Spinal cord (tissue), 10 donors: ENCODE data around the gene EPHA5. TPM values are rescaled to one million over a fixed set of nuclear protein-coding genes. Genes with fewer than 3 reads are reported as not detected.

Experiments
- DNase-seq, 6 donors: peaks; one replicate each; pipeline versions ENCODE4 v3.0.0 to v3.0.0-alpha.2; 2013 to 2015; ENCODE audit warnings: low spot score in 6 of 6, low read depth in 4 of 6
- H3K27ac ChIP-seq: one replicate; pipeline ENCODE4 v1.5.1; 2013; ENCODE audit warnings: low read depth, low read length, control low read depth
- H3K27me3 ChIP-seq: one replicate; pipeline ENCODE4 v1.6.1; 2013; ENCODE audit warnings: low read length; ENCODE audit not compliant: control insufficient read depth, insufficient read depth
- H3K36me3 ChIP-seq: one replicate; pipeline ENCODE4 v1.6.1; 2013; ENCODE audit warnings: low read length; ENCODE audit not compliant: control insufficient read depth, insufficient read depth
- H3K4me1 ChIP-seq: one replicate; pipeline ENCODE4 v1.6.1; 2013; ENCODE audit warnings: low read length; ENCODE audit not compliant: control insufficient read depth, insufficient read depth
- H3K4me3 ChIP-seq: one replicate; pipeline ENCODE4 v1.5.1; 2013; ENCODE audit warnings: low read depth, low read length, control low read depth
- H3K9me3 ChIP-seq: one replicate; pipeline ENCODE4 v1.6.1; 2013; ENCODE audit warnings: low read length; ENCODE audit not compliant: control insufficient read depth, insufficient read depth
- WGBS: methylation state at CpG from one replicate; pipeline ENCODE4 v1.1.5; 2013; ENCODE audit warnings: missing lambda C conversion rate; ENCODE audit not compliant: insufficient coverage; 5-methylcytosine and 5-hydroxymethylcytosine counted together
- long read RNA-seq, 4 donors: transcript quantifications; one replicate each; lab custom pipeline, GENCODE V29; 2026
- polyA plus RNA-seq, 2 donors: library from polyadenylated mRNA; unstranded; fragments of 120-200 nt; gene quantifications; one replicate each; pipeline ENCODE4 v1.2.1, GENCODE V29; 2013; ENCODE audit not compliant: insufficient read length in 2 of 2
- total RNA-seq, 2 donors: library from RNA; depleted of rRNA in 1 of 2; stranded (reverse); fragments of 120-200 nt in 1 of 2; fragments of >200 nt in 1 of 2; gene quantifications; one replicate each; pipeline versions ENCODE4 v1.2.3 to v1.2.4, GENCODE V29; 2013 to 2014
- donor health status: healthy.

The EPHA5 gene
- total RNA-seq (10 to 100 TPM; 14.1 to 35.4 TPM), polyA plus RNA-seq (10 to 100 TPM; 15.7 to 27.5 TPM)
- long read RNA-seq, donor 1, full-length matches to known transcripts: 1 of 1 reads
- long read RNA-seq, donor 1, partial matches to known transcripts: 0 of 1 reads
- long read RNA-seq, donor 1, other reads (novel, unspliced or antisense): 0 of 1 reads
- long read RNA-seq, donor 2: 0 reads
- long read RNA-seq, donor 3, partial matches to known transcripts: 16 of 21 reads
- long read RNA-seq, donor 3, other reads (novel, unspliced or antisense): 5 of 21 reads
- long read RNA-seq, donor 4: 0 reads

- Histone ChIP-seq H3K27me3 (peaks cover 26% of the 10 kb centered on the region), H3K36me3 (no peaks in the 10 kb centered on the region), H3K27ac (peak within 1 kb of the TSS; percentile 88), H3K4me1 (peaks cover 24% of the 10 kb centered on the region), H3K9me3 (no peaks in the 10 kb centered on the region), H3K4me3 (peak within 1 kb of the TSS; percentile 82)
- WGBS: 0% methylated on average over 37 of the region's 51 CpGs
- DNase-seq: peak; percentile 69 to 97 (median 84)
Measured at GRCh38 chr4:65670331-65671031, at the start of gene EPHA5. EPHA5 (minus strand) TSS chr4:65670489; CDS start chr4:65669742, 747 bp downstream.

- Histone ChIP-seq H3K4me1 (no peaks in the 10 kb centered on the region), H3K9me3 (no peaks in the 10 kb centered on the region), H3K36me3 (no peaks in the 10 kb centered on the region), H3K27me3 (no peaks in the 10 kb centered on the region), H3K4me3 (no peak overlapping the region), H3K27ac (no peak overlapping the region)
- WGBS: no CpG with 5 or more reads among the region's 2 CpGs
- DNase-seq: no peak
Measured at GRCh38 chr4:65719635-65720034, 49.3 kb upstream of the EPHA5 start.

GRCh38 chr4:65698631-65699030 lies 28.3 kb upstream of the EPHA5 start:
- no peak overlapping the region for H3K4me3 ChIP-seq
- no peaks in the 10 kb centered on the region for H3K9me3 ChIP-seq
- H3K36me3 ChIP-seq: no peaks in the 10 kb centered on the region
- H3K4me1 ChIP-seq: no peaks in the 10 kb centered on the region
- H3K27me3 ChIP-seq: no peaks in the 10 kb centered on the region
- no CpG with 5 or more reads among the region's 1 CpG for WGBS
- no peak for DNase-seq
- H3K27ac ChIP-seq: no peak overlapping the region

- WGBS: no CpG with 5 or more reads among the region's 4 CpGs
- Histone ChIP-seq H3K27ac (no peak overlapping the region), H3K9me3 (no peaks in the 10 kb centered on the region), H3K27me3 (no peaks in the 10 kb centered on the region), H3K4me3 (no peak overlapping the region), H3K4me1 (no peaks in the 10 kb centered on the region), H3K36me3 (no peaks in the 10 kb centered on the region)
- DNase-seq: peak in 2 of 6 donors; percentile 29 to 68
Measured at GRCh38 chr4:65696436-65696835, 26.1 kb upstream of the EPHA5 start.

GRCh38 chr4:65671372-65671771 lies 1.1 kb upstream of the EPHA5 start:
- Histone ChIP-seq H3K4me3 (peak overlapping the region; percentile 82), H3K9me3 (no peaks in the 10 kb centered on the region), H3K36me3 (no peaks in the 10 kb centered on the region), H3K4me1 (peaks cover 24% of the 10 kb centered on the region), H3K27ac (no peak overlapping the region), H3K27me3 (peaks cover 24% of the 10 kb centered on the region)
- no CpG with 5 or more reads among the region's 2 CpGs for WGBS
- peak in 2 of 6 donors; percentile 21 to 50 for DNase-seq

- 0% methylated on average over 5 of the region's 6 CpGs for WGBS
- Histone ChIP-seq H3K27me3 (peaks cover 26% of the 10 kb centered on the region), H3K36me3 (no peaks in the 10 kb centered on the region), H3K9me3 (no peaks in the 10 kb centered on the region), H3K4me1 (peaks cover 24% of the 10 kb centered on the region), H3K4me3 (peak overlapping the region; percentile 82), H3K27ac (peak overlapping the region; percentile 88)
- no peak for DNase-seq
Measured at GRCh38 chr4:65670020-65670330, 314 bp downstream of the EPHA5 start.

GRCh38 chr4:65669111-65670019 lies 924 bp downstream of the EPHA5 start:
- peaks cover 26% of the 10 kb centered on the region for H3K27me3 ChIP-seq
- H3K9me3 ChIP-seq: no peaks in the 10 kb centered on the region
- peak in 4 of 6 donors; percentile 21 to 74 (median 52) for DNase-seq
- no peaks in the 10 kb centered on the region for H3K36me3 ChIP-seq
- under 1% methylated on average over 50 of the region's 60 CpGs for WGBS
- H3K4me1 ChIP-seq: peaks cover 24% of the 10 kb centered on the region
- H3K4me3 ChIP-seq: peak overlapping the region; percentile 82
- H3K27ac ChIP-seq: peak overlapping the region; percentile 88

GRCh38 chr4:65668201-65669089 lies 1.8 kb downstream of the EPHA5 start:
- peaks cover 24% of the 10 kb centered on the region for H3K4me1 ChIP-seq
- peak in 4 of 6 donors; percentile 38 to 88 (median 78) for DNase-seq
- WGBS: 3% methylated on average over 24 of the region's 32 CpGs
- H3K27me3 ChIP-seq: peaks cover 26% of the 10 kb centered on the region
- H3K9me3 ChIP-seq: no peaks in the 10 kb centered on the region
- H3K27ac ChIP-seq: peak overlapping the region; percentile 88
- peak overlapping the region; percentile 82 for H3K4me3 ChIP-seq
- H3K36me3 ChIP-seq: no peaks in the 10 kb centered on the region
